Measurements from ENCODE around the gene ELF3. TPM values are rescaled to one million over a fixed set of nuclear protein-coding genes. Genes with fewer than 3 reads are reported as not detected.

Gene ELF3
- polyA plus RNA-seq, 1 donor from 2014 or later, result 0.26 TPM

DNA sequence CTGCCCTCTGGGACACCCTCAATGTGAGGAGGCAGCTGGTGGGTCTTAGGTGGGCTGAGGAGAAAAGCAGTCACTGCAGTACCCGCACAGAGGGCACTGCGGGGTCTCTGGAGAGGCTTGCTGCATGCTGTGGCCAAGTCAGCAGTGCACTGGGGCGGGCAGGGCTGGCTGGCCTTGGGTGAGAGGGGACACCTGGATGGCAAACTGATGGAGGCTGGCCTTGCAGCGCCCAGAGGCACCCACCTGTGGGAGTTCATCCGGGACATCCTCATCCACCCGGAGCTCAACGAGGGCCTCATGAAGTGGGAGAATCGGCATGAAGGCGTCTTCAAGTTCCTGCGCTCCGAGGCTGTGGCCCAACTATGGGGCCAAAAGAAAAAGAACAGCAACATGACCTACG lies 3.2 kb downstream of the ELF3 start:
- H3K4me2 ChIP-seq (ENCODE audit: low read length), result no peak overlapping the region
- H3F3A ChIP-seq (ENCODE audit: insufficient read depth, low read length, poor library complexity, severe bottlenecking), result no peaks in the 10 kb centered on the region
- no peaks in the 10 kb centered on the region for H3K9me2 ChIP-seq (ENCODE audit: insufficient read depth, low read length)
- H3K4me3 ChIP-seq (ENCODE audit: low read length), result no peak overlapping the region
- H3K27me3 ChIP-seq (ENCODE audit: insufficient read depth, low read depth, low read length), result no peaks in the 10 kb centered on the region
- TF ChIP-seq CTCF (IDR thresholded peaks at IDR 0.05; ENCODE audit: poor library complexity, severe bottlenecking) (no peak), TAF1 (IDR thresholded peaks at IDR 0.05; ENCODE audit: low read depth) (no peak), POLR2AphosphoS5 (IDR thresholded peaks at IDR 0.05) (no peak), MXI1 (conservative IDR thresholded peaks at IDR 0.05; ENCODE audit: poor library complexity, severe bottlenecking) (no peak)
- H3K27ac ChIP-seq (ENCODE audit: low read length), result no peak overlapping the region
- H4K20me1 ChIP-seq (ENCODE audit: insufficient read depth), result no peaks in the 10 kb centered on the region
- H3K79me2 ChIP-seq (replicated peaks; ENCODE audit: insufficient read depth, low read length), result no peaks in the 10 kb centered on the region
- H3K9me3 ChIP-seq (ENCODE audit: low read length), result no peaks in the 10 kb centered on the region
- no peak overlapping the region for H3K9ac ChIP-seq (ENCODE audit: low read length)
- H2AFZ ChIP-seq (ENCODE audit: low read depth, low read length), result no peak overlapping the region
- H3K36me3 ChIP-seq (ENCODE audit: insufficient read depth, low read length), result no peaks in the 10 kb centered on the region

- Histone ChIP-seq H3F3A (ENCODE audit: insufficient read depth, low read length, poor library complexity, severe bottlenecking) (no peaks in the 10 kb centered on the region), H3K36me3 (ENCODE audit: insufficient read depth, low read length) (no peaks in the 10 kb centered on the region), H3K9ac (ENCODE audit: low read length) (no peak overlapping the region), H3K4me2 (ENCODE audit: low read length) (no peak overlapping the region), H2AFZ (ENCODE audit: low read depth, low read length) (no peak overlapping the region), H3K4me3 (ENCODE audit: low read length) (no peak overlapping the region), H3K27ac (ENCODE audit: low read length) (no peak overlapping the region), H3K9me3 (ENCODE audit: low read length) (no peaks in the 10 kb centered on the region), H3K27me3 (ENCODE audit: insufficient read depth, low read depth, low read length) (no peaks in the 10 kb centered on the region), H3K9me2 (ENCODE audit: insufficient read depth, low read length) (no peaks in the 10 kb centered on the region), H4K20me1 (ENCODE audit: insufficient read depth) (no peaks in the 10 kb centered on the region), H3K79me2 (replicated peaks; ENCODE audit: insufficient read depth, low read length) (no peaks in the 10 kb centered on the region)
- TF ChIP-seq POLR2AphosphoS5 (IDR thresholded peaks at IDR 0.05), result no peak
- TF ChIP-seq CTCF (IDR thresholded peaks at IDR 0.05; ENCODE audit: poor library complexity, severe bottlenecking), result no peak
- TF ChIP-seq, protein P1, sequence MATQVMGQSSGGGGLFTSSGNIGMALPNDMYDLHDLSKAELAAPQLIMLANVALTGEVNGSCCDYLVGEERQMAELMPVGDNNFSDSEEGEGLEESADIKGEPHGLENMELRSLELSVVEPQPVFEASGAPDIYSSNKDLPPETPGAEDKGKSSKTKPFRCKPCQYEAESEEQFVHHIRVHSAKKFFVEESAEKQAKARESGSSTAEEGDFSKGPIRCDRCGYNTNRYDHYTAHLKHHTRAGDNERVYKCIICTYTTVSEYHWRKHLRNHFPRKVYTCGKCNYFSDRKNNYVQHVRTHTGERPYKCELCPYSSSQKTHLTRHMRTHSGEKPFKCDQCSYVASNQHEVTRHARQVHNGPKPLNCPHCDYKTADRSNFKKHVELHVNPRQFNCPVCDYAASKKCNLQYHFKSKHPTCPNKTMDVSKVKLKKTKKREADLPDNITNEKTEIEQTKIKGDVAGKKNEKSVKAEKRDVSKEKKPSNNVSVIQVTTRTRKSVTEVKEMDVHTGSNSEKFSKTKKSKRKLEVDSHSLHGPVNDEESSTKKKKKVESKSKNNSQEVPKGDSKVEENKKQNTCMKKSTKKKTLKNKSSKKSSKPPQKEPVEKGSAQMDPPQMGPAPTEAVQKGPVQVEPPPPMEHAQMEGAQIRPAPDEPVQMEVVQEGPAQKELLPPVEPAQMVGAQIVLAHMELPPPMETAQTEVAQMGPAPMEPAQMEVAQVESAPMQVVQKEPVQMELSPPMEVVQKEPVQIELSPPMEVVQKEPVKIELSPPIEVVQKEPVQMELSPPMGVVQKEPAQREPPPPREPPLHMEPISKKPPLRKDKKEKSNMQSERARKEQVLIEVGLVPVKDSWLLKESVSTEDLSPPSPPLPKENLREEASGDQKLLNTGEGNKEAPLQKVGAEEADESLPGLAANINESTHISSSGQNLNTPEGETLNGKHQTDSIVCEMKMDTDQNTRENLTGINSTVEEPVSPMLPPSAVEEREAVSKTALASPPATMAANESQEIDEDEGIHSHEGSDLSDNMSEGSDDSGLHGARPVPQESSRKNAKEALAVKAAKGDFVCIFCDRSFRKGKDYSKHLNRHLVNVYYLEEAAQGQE (IDR thresholded peaks at IDR 0.05; ENCODE audit: borderline replicate concordance), result no peak
- TF ChIP-seq EZH2 (IDR thresholded peaks at IDR 0.05; ENCODE audit: borderline replicate concordance, insufficient read depth, low read length, poor library complexity, severe bottlenecking), result no peak
- TF ChIP-seq EP300 (conservative IDR thresholded peaks at IDR 0.05; ENCODE audit: poor library complexity, severe bottlenecking), result no peak
- TF ChIP-seq MXI1 (conservative IDR thresholded peaks at IDR 0.05; ENCODE audit: poor library complexity, severe bottlenecking), result no peak
- TF ChIP-seq RAD21 (conservative IDR thresholded peaks at IDR 0.05), result no peak
- TF ChIP-seq SMC3 (conservative IDR thresholded peaks at IDR 0.05; ENCODE audit: poor library complexity), result no peak
- TF ChIP-seq TAF1 (IDR thresholded peaks at IDR 0.05; ENCODE audit: low read depth), result no peak
Observed at GRCh38 chr1:202014060-202014459, 3.7 kb downstream of the ELF3 start.

Measured in neural cell (in vitro differentiated cells).